Measurements from ENCODE around the gene SPCS2.
"Not testable (repeated sequence)": the region's sequence is repeated elsewhere in the genome, so short reads cannot be mapped to it uniquely, and the experiment has no call there.

The SPCS2 gene

GRCh38 chr11:74989260-74989638 is 40.2 kb downstream of the SPCS2 start:
- DNase-seq, result peak; percentile 26

DNA sequence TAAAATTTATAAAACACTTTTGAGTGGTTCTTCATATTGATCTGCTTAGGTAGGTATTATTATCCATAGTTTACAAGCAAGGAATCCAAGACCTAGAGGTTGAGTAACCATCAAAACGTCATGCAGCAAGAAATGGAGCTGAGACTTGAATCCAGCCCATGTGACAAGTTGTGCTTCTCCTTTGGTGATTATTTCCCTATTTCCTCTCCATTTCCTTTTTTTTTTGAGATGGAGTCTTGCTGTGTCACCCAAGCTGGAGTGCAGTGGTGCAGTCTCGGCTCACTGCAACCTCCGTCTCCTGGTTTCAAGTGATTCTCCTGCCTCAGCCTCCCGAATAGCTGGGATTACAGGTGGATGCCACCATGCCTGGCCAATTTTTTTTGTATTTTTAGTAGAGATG is 41.1 kb downstream of the SPCS2 start:
- in situ Hi-C loops (cut with MboI; ENCODE audit: low pct_unique_long_range_greater_than_20kb, low sequenced_read_pairs), result not testable (repeated sequence)
- DNase-seq, result peak; percentile 38

More at GRCh38 chr11:74989260-74989638, 40.2 kb downstream of the SPCS2 start:
- in situ Hi-C loops (cut with MboI; ENCODE audit: low pct_unique_long_range_greater_than_20kb, low sequenced_read_pairs), result no loop called here

GRCh38 chr11:74990941-74991340 is 41.9 kb downstream of the SPCS2 start:
- in situ Hi-C loops (cut with MboI; ENCODE audit: low pct_unique_long_range_greater_than_20kb, low sequenced_read_pairs), result no loop called here
- DNase-seq, result no peak

- in situ Hi-C loops (cut with MboI; ENCODE audit: low pct_unique_long_range_greater_than_20kb, low sequenced_read_pairs), result no loop called here
- DNase-seq, result no peak
Observed at GRCh38 chr11:74992852-74993251, 43.8 kb downstream of the SPCS2 start.

GRCh38 chr11:75000975-75001354 is 51.9 kb downstream of the SPCS2 start:
- in situ Hi-C loops (cut with MboI; ENCODE audit: low pct_unique_long_range_greater_than_20kb, low sequenced_read_pairs), result no loop called here

GRCh38 chr11:75001686-75002085 is 52.6 kb downstream of the SPCS2 start:
- no peak for DNase-seq
- in situ Hi-C loops (cut with MboI; ENCODE audit: low pct_unique_long_range_greater_than_20kb, low sequenced_read_pairs), result no loop called here

More at GRCh38 chr11:75000975-75001354, 51.9 kb downstream of the SPCS2 start:
- no peak for DNase-seq

DNA sequence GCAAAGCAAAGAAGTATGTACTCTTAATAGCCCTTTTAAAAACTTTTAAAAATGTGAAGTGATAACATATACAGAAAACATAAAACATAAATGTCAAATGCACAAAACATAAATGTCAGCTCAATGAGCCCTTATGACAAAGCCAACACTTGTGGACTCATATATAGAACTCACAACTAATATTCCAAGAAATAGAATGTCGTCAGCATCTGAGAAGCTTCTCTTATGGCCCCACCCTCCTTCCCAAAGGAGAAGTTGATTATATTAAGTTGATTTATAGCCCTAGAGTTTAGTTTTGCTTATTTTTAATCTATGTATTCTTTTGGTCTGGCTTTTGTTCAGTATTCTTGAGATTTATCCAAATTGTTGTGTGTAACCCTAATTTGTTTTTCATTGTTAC is 53.5 kb downstream of the SPCS2 start:
- in situ Hi-C loops (cut with MboI; ENCODE audit: low pct_unique_long_range_greater_than_20kb, low sequenced_read_pairs), result no loop called here
- no peak for DNase-seq

GRCh38 chr11:75004215-75004614 is 55.1 kb downstream of the SPCS2 start:
- in situ Hi-C loops (cut with MboI; ENCODE audit: low pct_unique_long_range_greater_than_20kb, low sequenced_read_pairs), result no loop called here
- no peak for DNase-seq

- DNase-seq, result no peak
- in situ Hi-C loops (cut with MboI; ENCODE audit: low pct_unique_long_range_greater_than_20kb, low sequenced_read_pairs), result no loop called here
Observed at GRCh38 chr11:75011357-75011756, 62.3 kb downstream of the SPCS2 start.

GRCh38 chr11:75011872-75012271 is 62.8 kb downstream of the SPCS2 start:
- in situ Hi-C loops (cut with MboI; ENCODE audit: low pct_unique_long_range_greater_than_20kb, low sequenced_read_pairs), result no loop called here

GRCh38 chr11:75013051-75013450 is 64.0 kb downstream of the SPCS2 start:
- no peak for DNase-seq
- in situ Hi-C loops (cut with MboI; ENCODE audit: low pct_unique_long_range_greater_than_20kb, low sequenced_read_pairs), result no loop called here

More at GRCh38 chr11:75011872-75012271, 62.8 kb downstream of the SPCS2 start:
- no peak for DNase-seq

DNA sequence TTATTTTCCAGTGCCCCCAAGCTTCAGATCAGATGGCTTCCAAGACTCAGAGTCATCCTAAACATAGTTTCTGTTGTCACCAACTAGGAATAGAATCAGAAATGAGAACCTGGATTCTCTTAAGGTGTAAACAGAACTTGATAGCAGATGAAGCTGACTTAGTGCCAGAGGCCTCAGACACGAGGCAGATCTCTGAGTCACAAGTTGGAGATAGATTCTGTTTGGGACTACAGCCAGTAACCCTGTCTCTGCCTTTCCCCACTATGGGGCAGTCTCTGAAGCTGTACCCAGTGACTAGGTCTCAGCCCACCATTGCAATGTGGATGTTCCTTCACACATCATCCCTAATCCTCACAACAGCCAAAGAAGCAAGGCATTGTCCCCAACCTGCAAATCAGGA is 65.1 kb downstream of the SPCS2 start:
- no peak for DNase-seq
- in situ Hi-C loops (cut with MboI; ENCODE audit: low pct_unique_long_range_greater_than_20kb, low sequenced_read_pairs), result no loop called here

DNA sequence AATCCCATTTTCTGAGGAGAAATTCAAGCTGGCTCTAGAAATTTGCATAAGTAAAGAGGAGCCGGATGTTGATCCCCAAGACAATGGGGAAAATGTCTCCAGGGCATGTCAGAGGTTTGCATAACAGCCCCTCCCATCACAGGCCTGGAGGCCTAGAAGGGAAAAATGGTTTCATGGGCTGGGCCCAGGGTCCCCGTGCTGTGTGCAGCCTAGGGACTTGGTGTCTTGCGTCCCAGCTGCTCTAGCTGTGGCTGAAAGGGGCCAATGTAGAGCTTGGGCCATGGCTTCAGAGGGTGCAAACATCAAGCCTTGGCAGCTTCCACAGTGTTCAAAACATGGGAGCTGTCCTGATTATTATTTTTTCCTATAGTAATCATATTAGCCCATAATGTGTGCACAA is 70.1 kb downstream of the SPCS2 start:
- DNase-seq; in situ Hi-C loops (cut with MboI; ENCODE audit: low pct_unique_long_range_greater_than_20kb, low sequenced_read_pairs): not testable (repeated sequence)

GRCh38 chr11:75020328-75020727 is 71.3 kb downstream of the SPCS2 start:
- in situ Hi-C loops (cut with MboI; ENCODE audit: low pct_unique_long_range_greater_than_20kb, low sequenced_read_pairs); DNase-seq: not testable (repeated sequence)

- in situ Hi-C loops (cut with MboI; ENCODE audit: low pct_unique_long_range_greater_than_20kb, low sequenced_read_pairs), result no loop called here
- no peak for DNase-seq
Observed at GRCh38 chr11:75022296-75022695, 73.2 kb downstream of the SPCS2 start.

GRCh38 chr11:75022759-75023396 is 73.8 kb downstream of the SPCS2 start:
- in situ Hi-C loops (cut with MboI; ENCODE audit: low pct_unique_long_range_greater_than_20kb, low sequenced_read_pairs), result no loop called here
- DNase-seq, result peak; percentile 91

GRCh38 chr11:75023446-75024067 is 74.5 kb downstream of the SPCS2 start:
- DNase-seq, result no peak
- in situ Hi-C loops (cut with MboI; ENCODE audit: low pct_unique_long_range_greater_than_20kb, low sequenced_read_pairs), result no loop called here

DNA sequence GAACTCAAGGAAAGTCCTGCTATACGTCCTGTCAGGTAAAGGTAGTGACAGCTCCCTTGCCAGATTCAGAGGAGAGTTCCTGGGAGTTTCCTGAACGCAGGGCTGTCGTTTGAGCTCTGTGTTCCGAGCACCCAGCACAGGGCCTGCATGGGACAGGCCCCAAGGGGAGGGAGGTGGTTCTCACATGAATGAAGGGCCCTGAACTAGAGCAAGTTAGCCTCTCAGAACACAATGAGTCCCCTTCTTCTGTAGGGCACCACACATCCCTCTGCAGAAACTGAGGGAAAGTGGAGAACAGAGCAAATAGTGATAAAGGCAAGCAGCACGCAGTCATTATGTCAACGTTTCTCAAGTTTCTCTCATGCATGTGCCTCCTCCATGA is 75.0 kb downstream of the SPCS2 start:
- no peak for DNase-seq
- in situ Hi-C loops (cut with MboI; ENCODE audit: low pct_unique_long_range_greater_than_20kb, low sequenced_read_pairs), result no loop called here

DNA sequence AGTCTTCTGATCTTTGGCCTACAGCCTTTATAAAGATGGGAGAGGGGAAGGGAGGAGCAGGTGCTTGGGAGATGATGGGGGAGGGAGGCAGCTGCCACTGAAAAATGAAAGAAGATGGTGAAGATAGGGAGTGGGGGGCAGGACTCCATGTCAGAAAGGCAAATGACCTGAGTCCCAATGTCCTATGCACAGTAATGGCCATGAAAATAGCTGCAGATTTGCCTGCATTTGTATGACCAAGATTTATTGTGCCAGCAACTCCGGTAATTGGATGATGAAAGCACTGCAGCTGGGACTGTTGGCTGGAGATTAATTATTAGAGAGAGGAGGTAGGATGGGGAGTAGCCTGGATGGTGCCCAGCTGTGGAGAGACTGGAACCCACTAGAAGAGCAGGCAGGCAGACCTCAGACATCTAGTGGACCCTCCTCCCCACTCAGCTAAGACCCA is 75.7 kb downstream of the SPCS2 start:
- in situ Hi-C loops (cut with MboI; ENCODE audit: low pct_unique_long_range_greater_than_20kb, low sequenced_read_pairs), result no loop called here
- DNase-seq, result no peak

DNA sequence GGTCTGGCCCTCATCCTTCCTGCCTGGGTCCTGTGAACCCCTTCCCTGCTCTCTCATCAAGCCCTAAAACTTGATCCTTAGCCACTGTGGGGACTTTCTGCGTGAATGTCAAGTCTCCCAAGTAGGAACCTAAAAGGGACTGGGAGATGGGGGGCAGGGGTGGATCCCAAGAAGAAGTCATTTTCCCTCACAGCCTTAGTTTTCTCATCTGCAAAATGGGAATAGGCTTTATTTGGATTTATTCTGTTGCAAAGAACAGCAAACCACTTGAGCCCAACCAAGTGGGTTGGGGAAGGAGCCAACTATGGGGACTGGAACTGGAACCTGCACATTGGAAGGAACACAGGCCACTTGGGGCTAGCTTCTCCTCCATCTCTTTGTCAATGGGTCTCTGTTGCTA is 76.5 kb downstream of the SPCS2 start:
- in situ Hi-C loops (cut with MboI; ENCODE audit: low pct_unique_long_range_greater_than_20kb, low sequenced_read_pairs), result no loop called here
- DNase-seq, result no peak

DNA sequence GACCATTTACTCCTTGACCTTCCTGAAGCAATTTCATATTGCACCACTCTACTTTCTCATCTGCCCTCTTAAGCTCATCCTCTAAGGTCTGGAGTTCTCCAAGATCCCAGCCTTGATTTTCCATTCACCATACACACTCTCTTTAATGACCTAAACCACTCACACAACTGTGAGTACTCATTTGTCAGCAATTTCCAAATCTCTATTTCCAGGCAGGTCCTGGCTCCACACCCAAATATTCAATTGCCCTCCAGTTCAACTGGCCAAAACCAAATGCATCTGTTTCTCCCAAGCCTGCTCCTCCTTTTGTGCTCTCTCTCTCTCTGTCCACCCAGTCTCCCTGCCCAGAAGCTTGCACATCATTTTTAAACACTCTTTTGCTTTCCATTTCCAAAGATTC is 79.3 kb downstream of the SPCS2 start:
- DNase-seq, result no peak
- in situ Hi-C loops (cut with MboI; ENCODE audit: low pct_unique_long_range_greater_than_20kb, low sequenced_read_pairs), result no loop called here

Measured in KBM-7 (cell line).